DMS 273 treated with DMSO at 0.1 percent for 48 hours (cell line): ENCODE measurements around the gene ETFA.
"Not testable (repeated sequence)": the region's sequence is repeated elsewhere in the genome, so short reads cannot be mapped to it uniquely, and the experiment has no call there.

Experiments used
- DNase-seq: peaks from one replicate; lab custom pipeline; 2025; lab: John Stamatoyannopoulos, UW

Gene ETFA

GRCh38 chr15:76324066-76324465 is 12.8 kb upstream of the ETFA start:
- no peak for DNase-seq

- no peak for DNase-seq
These were observed 10.3 kb upstream of the ETFA start for GRCh38 chr15:76321602-76322001.

- DNase-seq: no peak
These were observed 9.9 kb upstream of the ETFA start for GRCh38 chr15:76321171-76321570.

- DNase-seq: no peak
These were observed 8.7 kb upstream of the ETFA start for GRCh38 chr15:76320012-76320411.

- peak; percentile 36 for DNase-seq
These were observed 2.5 kb upstream of the ETFA start for GRCh38 chr15:76313731-76314130.

GRCh38 chr15:76313175-76313567 is 1.9 kb upstream of the ETFA start:
- not testable (repeated sequence) for DNase-seq

GRCh38 chr15:76312540-76313174 is 1.4 kb upstream of the ETFA start:
- no peak for DNase-seq

- DNase-seq: no peak
These were observed 682 bp downstream of the ETFA start for GRCh38 chr15:76310475-76311099.

- no peak for DNase-seq
These were observed 1.5 kb downstream of the ETFA start for GRCh38 chr15:76309601-76310330.

GRCh38 chr15:76303909-76304308 is 7.4 kb downstream of the ETFA start:
- no peak for DNase-seq

GRCh38 chr15:76299786-76300185 is 11.5 kb downstream of the ETFA start:
- DNase-seq: no peak

GRCh38 chr15:76298986-76299385 is 12.3 kb downstream of the ETFA start:
- DNase-seq: no peak

GRCh38 chr15:76297951-76298350 is 13.3 kb downstream of the ETFA start:
- DNase-seq: not testable (repeated sequence)

GRCh38 chr15:76296849-76297248 is 14.4 kb downstream of the ETFA start:
- no peak for DNase-seq

- not testable (repeated sequence) for DNase-seq
These were observed 16.8 kb downstream of the ETFA start for GRCh38 chr15:76294463-76294862.

- DNase-seq: no peak
These were observed 17.9 kb downstream of the ETFA start for GRCh38 chr15:76293361-76293760.

GRCh38 chr15:76289582-76289981 is 21.7 kb downstream of the ETFA start:
- DNase-seq: no peak

GRCh38 chr15:76286271-76286879 is 24.9 kb downstream of the ETFA start:
- no peak for DNase-seq

GRCh38 chr15:76285241-76285825 is 25.9 kb downstream of the ETFA start:
- DNase-seq: no peak

- no peak for DNase-seq
These were observed 28.8 kb downstream of the ETFA start for GRCh38 chr15:76282465-76282864.

GRCh38 chr15:76278651-76279050 is 32.6 kb downstream of the ETFA start:
- DNase-seq: no peak

- DNase-seq: no peak
These were observed 36.4 kb downstream of the ETFA start for GRCh38 chr15:76274821-76275220.

GRCh38 chr15:76274226-76274625 is 37.0 kb downstream of the ETFA start:
- DNase-seq: no peak
